Breast epithelium (tissue), 3 donors: ENCODE data around the gene POFUT2.

Experiments
- POLR2A ChIP-seq: fragments of 450-650 bp; IDR thresholded peaks from one replicate; pipeline ENCODE4 v1.6.1; 2016; ENCODE audit warnings: antibody characterized with exemption, mild to moderate bottlenecking, moderate library complexity
- POLR2AphosphoS5 ChIP-seq, 3 donors: sonication (generic); formaldehyde crosslinking; IDR thresholded peaks; one replicate each; pipeline ENCODE4 v1.6.1; 2017; ENCODE audit warnings: antibody characterized with exemption in 3 of 3
- TF ChIP-seq, protein P1 (sequence below), 3 donors: fragments of 450-650 bp; IDR thresholded peaks; one replicate each; pipeline ENCODE4 v1.5.1; 2016 to 2017; ENCODE audit warnings: antibody characterized with exemption in 3 of 3, mild to moderate bottlenecking in 3 of 3, moderate library complexity in 3 of 3

DNA sequence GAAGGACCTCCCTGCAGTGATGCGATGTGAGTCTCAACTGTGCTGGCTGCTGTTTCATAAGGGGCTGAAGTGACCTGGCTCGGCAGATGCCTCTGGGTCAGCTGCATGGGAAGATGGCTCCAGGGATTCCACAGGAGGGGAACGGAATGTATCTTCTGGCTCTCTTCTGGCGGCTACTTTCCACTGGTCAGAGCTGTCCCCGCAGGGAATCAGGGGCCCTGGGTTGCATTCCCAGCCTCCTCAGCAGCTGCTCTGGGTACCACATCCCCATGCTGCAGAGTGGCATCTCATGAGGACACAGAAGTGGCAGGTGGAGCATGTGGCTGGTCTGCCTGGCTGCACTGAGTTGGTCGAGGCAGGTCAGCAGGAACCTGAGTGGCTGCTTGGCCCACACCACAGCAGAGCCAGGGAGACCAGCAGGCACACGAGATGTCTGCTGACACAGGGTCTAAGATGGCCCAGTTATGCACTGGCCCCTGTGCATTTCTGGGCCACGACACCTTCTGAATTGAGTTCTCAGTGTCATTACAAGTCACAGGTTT is 42.8 kb downstream of the POFUT2 start:
- TF ChIP-seq, protein P1, sequence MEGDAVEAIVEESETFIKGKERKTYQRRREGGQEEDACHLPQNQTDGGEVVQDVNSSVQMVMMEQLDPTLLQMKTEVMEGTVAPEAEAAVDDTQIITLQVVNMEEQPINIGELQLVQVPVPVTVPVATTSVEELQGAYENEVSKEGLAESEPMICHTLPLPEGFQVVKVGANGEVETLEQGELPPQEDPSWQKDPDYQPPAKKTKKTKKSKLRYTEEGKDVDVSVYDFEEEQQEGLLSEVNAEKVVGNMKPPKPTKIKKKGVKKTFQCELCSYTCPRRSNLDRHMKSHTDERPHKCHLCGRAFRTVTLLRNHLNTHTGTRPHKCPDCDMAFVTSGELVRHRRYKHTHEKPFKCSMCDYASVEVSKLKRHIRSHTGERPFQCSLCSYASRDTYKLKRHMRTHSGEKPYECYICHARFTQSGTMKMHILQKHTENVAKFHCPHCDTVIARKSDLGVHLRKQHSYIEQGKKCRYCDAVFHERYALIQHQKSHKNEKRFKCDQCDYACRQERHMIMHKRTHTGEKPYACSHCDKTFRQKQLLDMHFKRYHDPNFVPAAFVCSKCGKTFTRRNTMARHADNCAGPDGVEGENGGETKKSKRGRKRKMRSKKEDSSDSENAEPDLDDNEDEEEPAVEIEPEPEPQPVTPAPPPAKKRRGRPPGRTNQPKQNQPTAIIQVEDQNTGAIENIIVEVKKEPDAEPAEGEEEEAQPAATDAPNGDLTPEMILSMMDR (IDR thresholded peaks at IDR 0.05), result no peak
- no peak for TF ChIP-seq POLR2A
- TF ChIP-seq POLR2AphosphoS5 (IDR thresholded peaks at IDR 0.05), result no peak
